ENCODE results near the gene CKM.

The CKM gene

GRCh38 chr19:45299719-45300118, 23.0 kb downstream of the CKM start:
- TF ChIP-seq CTCF (IDR thresholded peaks at IDR 0.05; ENCODE audit: borderline replicate concordance, insufficient read depth, low read depth, low read length) = no peak
- no peak overlapping the region for H3K4me3 ChIP-seq (ENCODE audit: low read depth, low read length)

GRCh38 chr19:45298264-45298663, 24.4 kb downstream of the CKM start:
- no peak overlapping the region for H3K4me3 ChIP-seq (ENCODE audit: low read depth, low read length)
- no peak for TF ChIP-seq CTCF (IDR thresholded peaks at IDR 0.05; ENCODE audit: borderline replicate concordance, insufficient read depth, low read depth, low read length)

GRCh38 chr19:45297674-45298073, 25.0 kb downstream of the CKM start:
- no peak overlapping the region for H3K4me3 ChIP-seq (ENCODE audit: low read depth, low read length)
- no peak for TF ChIP-seq CTCF (IDR thresholded peaks at IDR 0.05; ENCODE audit: borderline replicate concordance, insufficient read depth, low read depth, low read length)

- H3K4me3 ChIP-seq (ENCODE audit: low read depth, low read length) = no peak overlapping the region
- no peak for TF ChIP-seq CTCF (IDR thresholded peaks at IDR 0.05; ENCODE audit: borderline replicate concordance, insufficient read depth, low read depth, low read length)
Observed at GRCh38 chr19:45296355-45296754, 26.3 kb downstream of the CKM start.

GRCh38 chr19:45295873-45296272, 26.8 kb downstream of the CKM start:
- TF ChIP-seq CTCF (IDR thresholded peaks at IDR 0.05; ENCODE audit: borderline replicate concordance, insufficient read depth, low read depth, low read length) = no peak
- H3K4me3 ChIP-seq (ENCODE audit: low read depth, low read length) = no peak overlapping the region

GRCh38 chr19:45294291-45295029, 28.2 kb downstream of the CKM start:
- TF ChIP-seq CTCF (IDR thresholded peaks at IDR 0.05; ENCODE audit: borderline replicate concordance, insufficient read depth, low read depth, low read length) = no peak
- no peak overlapping the region for H3K4me3 ChIP-seq (ENCODE audit: low read depth, low read length)

GRCh38 chr19:45293682-45294081, 29.0 kb downstream of the CKM start:
- no peak overlapping the region for H3K4me3 ChIP-seq (ENCODE audit: low read depth, low read length)
- no peak for TF ChIP-seq CTCF (IDR thresholded peaks at IDR 0.05; ENCODE audit: borderline replicate concordance, insufficient read depth, low read depth, low read length)

Measured in GM12875 (cell line).